Spleen (tissue), 11 donors: ENCODE data around the gene PCF11. TPM values are rescaled to one million over a fixed set of nuclear protein-coding genes. Genes with fewer than 3 reads are reported as not detected.

Source experiments
- DNase-seq: peaks from one replicate; pipeline ENCODE4 v3.0.0-alpha.2; 2020
- H3K27ac ChIP-seq, 8 donors: fragments of 200-600 bp; sonication (generic) in 7 of 8; 1 replicate in 4 of 8; 2 replicates in 4 of 8; pipeline versions ENCODE4 v1.5.0 to v1.8.0; 2016 to 2021; ENCODE audit warnings: inconsistent platforms in 4 of 8, mild to moderate bottlenecking in 4 of 8, moderate library complexity in 1 of 8
- H3K27me3 ChIP-seq, 7 donors: fragments of 200-600 bp; sonication (generic) in 6 of 7; replicated peaks in 1 of 7; 1 replicate in 4 of 7; 2 replicates in 3 of 7; pipeline versions ENCODE4 v1.5.0 to v1.8.0; 2016 to 2021; ENCODE audit warnings: inconsistent platforms in 3 of 7, mild to moderate bottlenecking in 1 of 7
- H3K36me3 ChIP-seq, 6 donors: fragments of 200-600 bp; sonication (generic) in 5 of 6; 1 replicate in 4 of 6; 2 replicates in 2 of 6; pipeline versions ENCODE4 v1.5.0 to v1.8.0; 2016 to 2021; ENCODE audit warnings: inconsistent platforms in 2 of 6
- H3K4me1 ChIP-seq, 6 donors: fragments of 200-600 bp; sonication (generic) in 5 of 6; 1 replicate in 3 of 6; 2 replicates in 3 of 6; pipeline versions ENCODE4 v1.5.0 to v1.8.0; 2016 to 2021; ENCODE audit warnings: inconsistent platforms in 3 of 6
- H3K4me3 ChIP-seq, 8 donors: fragments of 200-600 bp; sonication (generic) in 7 of 8; 1 replicate in 4 of 8; 2 replicates in 4 of 8; pipeline versions ENCODE4 v1.5.0 to v1.8.0; 2016 to 2021; ENCODE audit warnings: inconsistent platforms in 4 of 8, mild to moderate bottlenecking in 4 of 8, moderate library complexity in 2 of 8
- H3K9me3 ChIP-seq, 8 donors: fragments of 200-600 bp; sonication (generic) in 7 of 8; 1 replicate in 4 of 8; 2 replicates in 4 of 8; pipeline versions ENCODE4 v1.5.0 to v1.8.0; 2016 to 2021; ENCODE audit warnings: inconsistent platforms in 4 of 8
- CTCF ChIP-seq, 11 experiments: fragments of 200-600 bp in 7 of 11; fragments of 450-650 bp in 4 of 11; sonication (generic) in 4 of 11; IDR thresholded peaks in 8 of 11; conservative IDR thresholded peaks in 3 of 11; 1 replicate in 7 of 11; 2 replicates in 4 of 11; pipeline versions ENCODE4 v1.4.0 to v1.8.0; 2016 to 2021; ENCODE audit warnings: antibody characterized with exemption in 11 of 11, inconsistent platforms in 4 of 11, mild to moderate bottlenecking in 1 of 11
- POLR2A ChIP-seq, 3 donors: fragments of 450-650 bp; IDR thresholded peaks; one replicate each; pipeline ENCODE4 v1.5.1; 2017; ENCODE audit warnings: antibody characterized with exemption in 3 of 3, mild to moderate bottlenecking in 1 of 3
- POLR2AphosphoS5 ChIP-seq, 3 donors: sonication (generic); formaldehyde crosslinking; IDR thresholded peaks; one replicate each; pipeline ENCODE4 v1.5.1; 2017; ENCODE audit warnings: antibody characterized with exemption in 3 of 3
- WGBS, 5 donors: extraction: QIAGEN DNeasy Blood & Tissue Kit in 3 of 5; methylation state at CpG; one replicate each; pipeline versions ENCODE4 v1.1.5 to v1.1.7; 2013 to 2018; 5-methylcytosine and 5-hydroxymethylcytosine counted together
- intact Hi-C: fragments of 100-400 bp; cut with DNase I; formaldehyde crosslinking; loops from one replicate; pipeline ENCODE4 v1.15.0; 2023; ENCODE audit warnings: low total_unique reads
- polyA plus RNA-seq, 3 donors: library from polyadenylated mRNA; stranded (reverse); fragments of 200-250 nt; gene quantifications; one replicate each; pipeline ENCODE4 v1.2.1, GENCODE V29; 2013
- total RNA-seq, 7 donors: library from RNA; depleted of rRNA in 3 of 7; stranded (reverse); fragments of >200 nt in 3 of 7; fragmentation: NEBNext Ultra II Directional in 4 of 7; extraction: Animal tissue kit (Norgen Biotek cat#: 25700) in 4 of 7; gene quantifications; one replicate each; pipeline versions ENCODE4 v1.1.0 to v1.2.1, GENCODE V29; 2016 to 2021
- donor health status: healthy with polysubstance abuse.
- donor health status: DM: no; HTN: no; CAD: no; lungs with moderate emphysema.
- donor health status: DM: no; HTN: no; CAD: no.
- donor health status: Bipolar disorder and iron deficiency.
- donor health status: healthy.
- donor health status: DM: no; HTN: no; CAD: no.
- donor health status: DM: yes; HTN: yes; CAD: no.

The PCF11 gene
- total and polyA plus RNA-seq, 10 donors, result 34.4 to 120 (median 88.7) TPM

- Histone ChIP-seq H3K36me3 (peaks cover 0 to 49% (median 33%) of the 10 kb centered on the region in 6 donors), H3K4me1 (peaks cover 11 to 51% (median 39%) of the 10 kb centered on the region in 6 donors), H3K27me3 (no peaks in the 10 kb centered on the region), H3K4me3 (peak overlapping the region in 6 of 8 donors; percentile 81 to 99 (median 92)), H3K27ac (peak overlapping the region in 4 of 8 donors; percentile 91 to 95 (median 94)), H3K9me3 (no peaks in the 10 kb centered on the region)
- intact Hi-C loops, result loop anchor here (5.0 to 10.0 kb wide), 2 partner anchors 35 to 287 kb away; partner anchors contain the start of genes DDIAS, PCF11 and PRCP
- no peak for DNase-seq
- no peak for TF ChIP-seq CTCF (IDR thresholded peaks at IDR 0.05 in 8 of 11, conservative IDR thresholded peaks at IDR 0.05 in 3 of 11)
- TF ChIP-seq POLR2AphosphoS5 (IDR thresholded peaks at IDR 0.05), result no peak
- no peak for TF ChIP-seq POLR2A (IDR thresholded peaks at IDR 0.05)
- 63 to 89% (median 79%) methylated on average over 11 of the region's 11 CpGs for WGBS, 5 donors
Measured at GRCh38 chr11:83191986-83192385, 35.1 kb downstream of the PCF11 start.

- DNase-seq, result no peak
- H3K9me3 ChIP-seq, result no peaks in the 10 kb centered on the region
- intact Hi-C loops, result loop anchor here (5.0 to 10.0 kb wide), 2 partner anchors 35 to 288 kb away; partner anchors contain the start of genes DDIAS, PCF11 and PRCP
- H3K36me3 ChIP-seq, result peaks cover 0 to 42% (median 30%) of the 10 kb centered on the region in 6 donors
- H3K4me1 ChIP-seq, result peaks cover 11 to 58% (median 40%) of the 10 kb centered on the region in 6 donors
- H3K27me3 ChIP-seq, result no peaks in the 10 kb centered on the region
- peak overlapping the region; percentile 64 to 99 (median 89) for H3K4me3 ChIP-seq
- WGBS, 5 donors, result 16 to 24% (median 18%) methylated on average over 8 of the region's 8 CpGs
- TF ChIP-seq POLR2AphosphoS5 (IDR thresholded peaks at IDR 0.05) (no peak), POLR2A (IDR thresholded peaks at IDR 0.05) (no peak), CTCF (IDR thresholded peaks at IDR 0.05 in 8 of 11, conservative IDR thresholded peaks at IDR 0.05 in 3 of 11) (no peak)
- H3K27ac ChIP-seq, result peak overlapping the region; percentile 89 to 95 (median 92)
Measured at GRCh38 chr11:83192606-83193245, 35.8 kb downstream of the PCF11 start.

- Histone ChIP-seq H3K9me3 (no peaks in the 10 kb centered on the region), H3K4me1 (peaks cover 11 to 63% (median 40%) of the 10 kb centered on the region in 6 donors), H3K27ac (peak within 1 kb of the TSS; percentile 89 to 95 (median 92)), H3K27me3 (no peaks in the 10 kb centered on the region), H3K4me3 (peak within 1 kb of the TSS; percentile 64 to 99 (median 89)), H3K36me3 (peaks cover 0 to 41% (median 30%) of the 10 kb centered on the region in 6 donors)
- WGBS, 5 donors, result 0 to 1% (median 0%) methylated on average over 64 to 67 of the region's 67 CpGs
- DNase-seq, result peak; percentile 96
- intact Hi-C loops, result loop anchor here (5.0 to 10.0 kb wide), 2 partner anchors 36 to 289 kb away; partner anchors contain the start of genes DDIAS, PCF11 and PRCP
- TF ChIP-seq POLR2AphosphoS5 (IDR thresholded peaks at IDR 0.05) (peak; percentile 90 to 94 (median 94)), CTCF (IDR thresholded peaks at IDR 0.05 in 8 of 11, conservative IDR thresholded peaks at IDR 0.05 in 3 of 11) (peak in 6 of 11 experiments; percentile 14 to 44 (median 33)), POLR2A (IDR thresholded peaks at IDR 0.05) (peak in 2 of 3 donors; percentile 25 to 45)
Measured at GRCh38 chr11:83193315-83194280, 36.7 kb downstream of the PCF11 start, which contains the start of gene ANKRD42. TSS of gene ANKRD42 (plus strand) at chr11:83193712. CDS start at chr11:83194671, 959 bp downstream.
